ENCODE results near the gene WDR55. TPM values are rescaled to one million over a fixed set of nuclear protein-coding genes. Genes with fewer than 3 reads are reported as not detected.
A peak's percentile ranks its signal among the peaks of the same experiment; 100 is the strongest.
"Not testable (repeated sequence)": the region's sequence is repeated elsewhere in the genome, so short reads cannot be mapped to it uniquely, and the experiment has no call there.

Gene WDR55
- total RNA-seq, 1 donor from 2014 or later: 28.8 TPM

DNA sequence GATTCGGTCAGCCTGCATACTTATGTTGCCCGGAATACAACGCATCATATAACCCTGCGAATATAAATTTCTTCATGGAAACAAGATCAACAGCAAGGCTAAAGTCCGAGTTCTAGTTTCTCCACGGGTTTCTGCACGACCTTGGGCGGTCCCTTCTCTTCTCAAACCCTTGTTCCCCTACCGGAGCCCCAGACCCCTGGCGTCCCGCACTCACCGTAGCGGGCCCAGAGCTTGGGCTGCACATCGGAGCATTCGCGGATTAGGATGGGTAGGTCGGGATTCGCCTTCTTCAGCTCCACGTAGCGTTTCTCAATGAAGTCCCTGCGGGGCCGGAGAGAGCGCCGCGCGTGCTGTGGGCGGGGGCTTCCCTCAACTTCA is 17.7 kb upstream of the WDR55 start:
- Histone ChIP-seq H3K27me3 (ENCODE audit: insufficient read depth, low read length) (no peaks in the 10 kb centered on the region), H3K79me2 (ENCODE audit: insufficient read depth, low read length) (peaks cover 47% of the 10 kb centered on the region), H3K9me3 (ENCODE audit: insufficient read depth, low read depth, low read length) (no peaks in the 10 kb centered on the region), H2AFZ (ENCODE audit: low read depth, low read length) (peak overlapping the region; percentile 83), H3K4me1 (ENCODE audit: insufficient read depth, low read length) (peaks cover 9% of the 10 kb centered on the region), H3K4me2 (ENCODE audit: low read length) (peak overlapping the region; percentile 95), H3K27ac (ENCODE audit: low read depth, low read length) (peak overlapping the region; percentile 82), H3K36me3 (ENCODE audit: insufficient read depth, low read length) (peaks cover 20% of the 10 kb centered on the region), H4K20me1 (ENCODE audit: insufficient read depth, low read length) (peaks cover 6% of the 10 kb centered on the region), H3K4me3 (ENCODE audit: insufficient read depth, low read depth, low read length) (peak overlapping the region; percentile 96), H3K9ac (ENCODE audit: low read length) (peak overlapping the region; percentile 91)
- Mint-ChIP-seq H3K27me3 (ENCODE audit: low read depth, unreplicated experiment) (no peaks in the 10 kb centered on the region), H3K9me3 (ENCODE audit: unreplicated experiment) (no peaks in the 10 kb centered on the region), H3K4me1 (ENCODE audit: low read depth, unreplicated experiment) (peaks cover 3% of the 10 kb centered on the region), H3K4me3 (ENCODE audit: unreplicated experiment) (peak overlapping the region; percentile 99), H3K36me3 (ENCODE audit: low read depth, unreplicated experiment) (peaks cover 10% of the 10 kb centered on the region), H3K27ac (ENCODE audit: unreplicated experiment) (no peak overlapping the region)
- FAIRE-seq: no peak
- no peak for TF ChIP-seq EZH2 (IDR thresholded peaks at IDR 0.05; ENCODE audit: insufficient read depth, low read length)
- TF ChIP-seq, protein P1, sequence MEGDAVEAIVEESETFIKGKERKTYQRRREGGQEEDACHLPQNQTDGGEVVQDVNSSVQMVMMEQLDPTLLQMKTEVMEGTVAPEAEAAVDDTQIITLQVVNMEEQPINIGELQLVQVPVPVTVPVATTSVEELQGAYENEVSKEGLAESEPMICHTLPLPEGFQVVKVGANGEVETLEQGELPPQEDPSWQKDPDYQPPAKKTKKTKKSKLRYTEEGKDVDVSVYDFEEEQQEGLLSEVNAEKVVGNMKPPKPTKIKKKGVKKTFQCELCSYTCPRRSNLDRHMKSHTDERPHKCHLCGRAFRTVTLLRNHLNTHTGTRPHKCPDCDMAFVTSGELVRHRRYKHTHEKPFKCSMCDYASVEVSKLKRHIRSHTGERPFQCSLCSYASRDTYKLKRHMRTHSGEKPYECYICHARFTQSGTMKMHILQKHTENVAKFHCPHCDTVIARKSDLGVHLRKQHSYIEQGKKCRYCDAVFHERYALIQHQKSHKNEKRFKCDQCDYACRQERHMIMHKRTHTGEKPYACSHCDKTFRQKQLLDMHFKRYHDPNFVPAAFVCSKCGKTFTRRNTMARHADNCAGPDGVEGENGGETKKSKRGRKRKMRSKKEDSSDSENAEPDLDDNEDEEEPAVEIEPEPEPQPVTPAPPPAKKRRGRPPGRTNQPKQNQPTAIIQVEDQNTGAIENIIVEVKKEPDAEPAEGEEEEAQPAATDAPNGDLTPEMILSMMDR (IDR thresholded peaks at IDR 0.05; ENCODE audit: insufficient read depth, low read depth, low read length): no peak
- no peak for DNase-seq (ENCODE audit: low read depth)

DNA sequence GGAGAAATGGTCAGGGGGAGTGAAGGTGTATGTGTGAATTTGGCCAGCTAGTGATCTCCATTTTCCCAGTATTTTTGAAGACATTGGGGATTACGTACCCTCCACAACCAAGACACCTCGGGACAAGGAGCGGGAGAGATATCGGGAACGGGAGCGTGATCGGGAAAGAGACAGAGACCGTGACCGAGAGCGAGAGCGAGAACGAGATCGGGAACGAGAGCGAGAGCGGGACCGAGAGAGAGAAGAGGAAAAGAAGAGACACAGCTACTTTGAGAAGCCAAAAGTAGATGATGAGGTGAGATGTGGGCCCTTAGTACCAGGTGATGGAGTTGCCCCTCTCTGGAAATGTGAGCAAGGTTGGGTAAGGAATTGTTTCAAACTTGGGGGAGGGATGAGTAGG is 5.8 kb upstream of the WDR55 start:
- Mint-ChIP-seq H3K36me3 (ENCODE audit: low read depth, unreplicated experiment) (peaks cover 36% of the 10 kb centered on the region), H3K27ac (ENCODE audit: unreplicated experiment) (no peak overlapping the region), H3K9me3 (ENCODE audit: unreplicated experiment) (peaks cover 2% of the 10 kb centered on the region), H3K4me1 (ENCODE audit: low read depth, unreplicated experiment) (peaks cover 4% of the 10 kb centered on the region), H3K27me3 (ENCODE audit: low read depth, unreplicated experiment) (no peaks in the 10 kb centered on the region), H3K4me3 (ENCODE audit: unreplicated experiment) (no peak overlapping the region)
- no peaks in the 10 kb centered on the region for H3K9me3 ChIP-seq (ENCODE audit: insufficient read depth, low read depth, low read length)
- H3K4me1 ChIP-seq (ENCODE audit: insufficient read depth, low read length): no peaks in the 10 kb centered on the region
- no peaks in the 10 kb centered on the region for H3K27me3 ChIP-seq (ENCODE audit: insufficient read depth, low read length)
- FAIRE-seq (no peak), DNase-seq (ENCODE audit: low read depth) (no peak)
- TF ChIP-seq EZH2 (IDR thresholded peaks at IDR 0.05; ENCODE audit: insufficient read depth, low read length): no peak
- TF ChIP-seq, protein P1 (IDR thresholded peaks at IDR 0.05; ENCODE audit: insufficient read depth, low read depth, low read length): no peak
- H2AFZ ChIP-seq (ENCODE audit: low read depth, low read length): no peak overlapping the region
- H3K27ac ChIP-seq (ENCODE audit: low read depth, low read length): no peak overlapping the region
- H3K36me3 ChIP-seq (ENCODE audit: insufficient read depth, low read length): peaks cover 62% of the 10 kb centered on the region
- H4K20me1 ChIP-seq (ENCODE audit: insufficient read depth, low read length): no peaks in the 10 kb centered on the region
- H3K4me3 ChIP-seq (ENCODE audit: insufficient read depth, low read depth, low read length): no peak overlapping the region
- no peak overlapping the region for H3K9ac ChIP-seq (ENCODE audit: low read length)
- no peak overlapping the region for H3K4me2 ChIP-seq (ENCODE audit: low read length)
- H3K79me2 ChIP-seq (ENCODE audit: insufficient read depth, low read length): no peaks in the 10 kb centered on the region

DNA sequence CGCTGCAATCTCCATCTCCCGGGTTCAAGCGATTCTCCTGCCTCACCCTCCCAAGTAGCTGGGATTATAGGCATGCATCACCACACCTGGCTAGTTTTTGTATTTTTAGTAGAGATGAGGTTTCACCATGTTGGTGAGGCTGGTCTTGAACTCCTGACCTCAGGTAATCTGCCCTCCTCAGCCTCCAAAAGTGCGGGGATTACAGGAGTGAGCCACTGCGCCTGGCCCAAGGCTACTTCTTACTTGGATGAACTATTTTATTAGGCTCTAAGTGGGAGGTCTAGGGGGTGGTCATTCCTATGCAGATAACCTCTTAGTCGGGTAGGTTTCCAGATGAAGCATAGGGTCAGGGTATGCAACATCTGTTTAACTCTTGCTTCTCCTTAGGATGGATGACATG is 4.3 kb upstream of the WDR55 start:
- H2AFZ ChIP-seq (ENCODE audit: low read depth, low read length); DNase-seq (ENCODE audit: low read depth); H3K9me3 ChIP-seq (ENCODE audit: insufficient read depth, low read depth, low read length); H3K4me2 ChIP-seq (ENCODE audit: low read length); H3K27me3 ChIP-seq (ENCODE audit: insufficient read depth, low read length); H3K4me1 ChIP-seq (ENCODE audit: insufficient read depth, low read length); FAIRE-seq; H3K4me1 Mint-ChIP-seq (ENCODE audit: low read depth, unreplicated experiment); H3K27me3 Mint-ChIP-seq (ENCODE audit: low read depth, unreplicated experiment); H3K4me3 Mint-ChIP-seq (ENCODE audit: unreplicated experiment); H3K27ac Mint-ChIP-seq (ENCODE audit: unreplicated experiment); H3K27ac ChIP-seq (ENCODE audit: low read depth, low read length); H3K79me2 ChIP-seq (ENCODE audit: insufficient read depth, low read length); H3K4me3 ChIP-seq (ENCODE audit: insufficient read depth, low read depth, low read length); H4K20me1 ChIP-seq (ENCODE audit: insufficient read depth, low read length); H3K9me3 Mint-ChIP-seq (ENCODE audit: unreplicated experiment); H3K9ac ChIP-seq (ENCODE audit: low read length): not testable (repeated sequence)
- H3K36me3 ChIP-seq (ENCODE audit: insufficient read depth, low read length): peaks cover 48% of the 10 kb centered on the region
- H3K36me3 Mint-ChIP-seq (ENCODE audit: low read depth, unreplicated experiment): peaks cover 27% of the 10 kb centered on the region

Data from astrocyte (in vitro differentiated cells and primary cell).